Heart left ventricle (tissue), 13 donors: Measurements from ENCODE around the gene LMBRD1.

Experiments
- CTCF ChIP-seq, 12 donors: fragments of 200-600 bp; sonication (generic) in 4 of 12; IDR thresholded peaks; one replicate each; pipeline versions ENCODE4 v1.5.0 to v1.8.0; 2018 to 2022; ENCODE audit warnings: antibody characterized with exemption in 12 of 12, mild to moderate bottlenecking in 5 of 12
- POLR2A ChIP-seq, 2 donors: fragments of 450-650 bp; IDR thresholded peaks; one replicate each; pipeline ENCODE4 v1.6.1; 2017; ENCODE audit warnings: antibody characterized with exemption in 2 of 2, mild to moderate bottlenecking in 2 of 2, moderate library complexity in 2 of 2
- donor health status: ischemic (EF 13 %, LVEDD 7.1; RV severe dilation, severe dysfunction).
- donor health status: DM: no; HTN: yes; CAD: no.
- donor health status: DM: no; HTN: no; CAD: no.
- donor health status: ischemic (EF 25% LVEDD 6.9; RV normal size, moderate dysfunction).
- donor health status: ischemic (EF 25% LVEDD 5.7; RV mildly dilated, moderate dysfunction).
- donor health status: ischemic (EF 35%, LVEDD 5.7; RV mildly dilated, moderate dysfunction).
- donor health status: nonischemic (EF 11% LVEDD 7.7; RV severe dilation, severe dysfunction).
- donor health status: DM: yes; HTN: yes; CAD: no.
- donor health status: PGD.
- donor health status: ischemic (EF 29% LVEDD 5.4; RV normal size, mild dysfunction).
- donor health status: nonischemic (EF 23%, LVEDD 6.1; RV moderate dilation, normal function).

- no peak for TF ChIP-seq POLR2A (IDR thresholded peaks at IDR 0.05)
- TF ChIP-seq CTCF (IDR thresholded peaks at IDR 0.05), result no peak
Observed at GRCh38 chr6:69643688-69644087, 153.1 kb downstream of the LMBRD1 start.
